HepG2 (cell line): ENCODE measurements around the gene MECR. TPM values are rescaled to one million over a fixed set of nuclear protein-coding genes. Genes with fewer than 3 reads are reported as not detected.

Experiments used
- AGO2 ChIP-seq: fragments of 200-400 bp; formaldehyde crosslinking; optimal IDR thresholded peaks from 2 replicates; pipeline ENCODE3; 2017; ENCODE audit warnings: mild to moderate bottlenecking, low read depth, low read length, moderate library complexity
- CEBPB ChIP-seq: IDR thresholded peaks from 2 replicates; pipeline ENCODE4 v1.6.1; 2011; ENCODE audit warnings: low read depth, low read length, improper control_type of control experiment, borderline replicate concordance
- ETS1 ChIP-seq: sonication (generic); formaldehyde crosslinking; IDR thresholded peaks from 2 replicates; pipeline ENCODE4 v1.4.0; 2020; ENCODE audit warnings: missing genetic modification reagents
- GABPA ChIP-seq, 2 experiments: IDR thresholded peaks; 2 replicates each; pipeline ENCODE4 v1.6.1; 2011 to 2016; ENCODE audit warnings: low read depth in 2 of 2, low read length in 1 of 2, missing biosample characterization in 1 of 2, missing genetic modification characterization in 1 of 2
- HMGXB4 ChIP-seq, 2 experiments: sonication (generic) in 1 of 2; formaldehyde crosslinking in 1 of 2; IDR thresholded peaks; 2 replicates each; pipeline versions ENCODE4 v1.4.0 to v1.6.1; 2018 to 2020; ENCODE audit warnings: missing genetic modification reagents in 2 of 2, borderline replicate concordance in 1 of 2, low read depth in 1 of 2, mild to moderate bottlenecking in 1 of 2, missing biosample characterization in 1 of 2
- IKZF4 ChIP-seq: sonication (generic); formaldehyde crosslinking; IDR thresholded peaks from 2 replicates; pipeline ENCODE4 v1.5.1; 2020; ENCODE audit warnings: borderline replicate concordance, mild to moderate bottlenecking, low read depth, missing genetic modification reagents; ENCODE audit errors: not compliant biosample characterization
- IKZF5 ChIP-seq: IDR thresholded peaks from 2 replicates; pipeline ENCODE4 v1.6.1; 2018; ENCODE audit warnings: missing genetic modification reagents, mild to moderate bottlenecking, missing compliant biosample characterization
- KLF16 ChIP-seq, 2 experiments: sonication (generic) in 1 of 2; formaldehyde crosslinking in 1 of 2; IDR thresholded peaks; 2 replicates each; pipeline versions ENCODE4 v1.6.1 to v1.8.0; 2016 to 2023; ENCODE audit warnings: missing genetic modification reagents in 2 of 2, missing compliant biosample characterization in 1 of 2
- NFE2L2 ChIP-seq: fragments of 150-350 bp; IDR thresholded peaks from 2 replicates; pipeline ENCODE4 v1.6.1; 2014; ENCODE audit warnings: low read length
- PCBP2 ChIP-seq: fragments of 200-400 bp; formaldehyde crosslinking; optimal IDR thresholded peaks from 2 replicates; pipeline ENCODE3; 2018; ENCODE audit warnings: low read length, low read depth; ENCODE audit not compliant: poor library complexity, severe bottlenecking
- ZBTB25 ChIP-seq: IDR thresholded peaks from 2 replicates; pipeline ENCODE4 v1.6.1; 2018; ENCODE audit warnings: missing genetic modification reagents
- ZNF646 ChIP-seq: sonication (generic); formaldehyde crosslinking; IDR thresholded peaks from 2 replicates; pipeline ENCODE4 v1.9.0; 2021; ENCODE audit warnings: mild to moderate bottlenecking, missing genetic modification reagents
- ZNF713 ChIP-seq: sonication (generic); formaldehyde crosslinking; IDR thresholded peaks from 2 replicates; pipeline ENCODE4 v1.4.0; 2020; ENCODE audit warnings: mild to moderate bottlenecking, missing genetic modification reagents
- polyA plus RNA-seq, 8 experiments: library from polyadenylated mRNA; depleted of rRNA in 3 of 8; stranded (reverse) in 7 of 8; unstranded in 1 of 8; fragments of >200 nt; fragmentation: Illumina TruSeq in 4 of 8; extraction: Trizol in 4 of 8; gene quantifications; 2 replicates each; pipeline versions ENCODE4 v1.2.1 to v1.2.3, GENCODE V29; 2011 to 2016; ENCODE audit warnings: low read depth in 4 of 8, missing spikeins in 1 of 8, mixed read lengths in 1 of 8; ENCODE audit not compliant: insufficient read depth in 1 of 8
- total RNA-seq, 5 experiments: library from RNA; depleted of rRNA; stranded (reverse); fragments of >200 nt; fragmentation: Illumina TruSeq; extraction: Trizol; gene quantifications; 2 replicates each; pipeline ENCODE4 v1.2.3, GENCODE V29; 2016; ENCODE audit warnings: low read depth in 1 of 5

The MECR gene
- total and polyA plus RNA-seq, 2 of the 13 experiments (the other 11 are each of a cell fraction or from before 2014, with no cell fraction given), result 18.8 to 24.9 TPM

- TF ChIP-seq ETS1 (CRISPR knock-in tag), result no peak
- no peak for TF ChIP-seq AGO2
- no peak for TF ChIP-seq ZNF646 (CRISPR knock-in tag)
- peak; percentile 91 for TF ChIP-seq CEBPB
- no peak for TF ChIP-seq GABPA (IDR thresholded peaks at IDR 0.05; ENCODE audit: low read depth, low read length)
- no peak for TF ChIP-seq GABPA (CRISPR knock-in tag; IDR thresholded peaks at IDR 0.05; ENCODE audit: low read depth)
- no peak for TF ChIP-seq ZNF713 (CRISPR knock-in tag)
- no peak for TF ChIP-seq HMGXB4 (CRISPR knock-in tag; IDR thresholded peaks at IDR 0.05; ENCODE audit: borderline replicate concordance in 1 of 2, low read depth in 1 of 2)
- TF ChIP-seq NFE2L2, result no peak
- no peak for TF ChIP-seq PCBP2
- TF ChIP-seq IKZF5, result peak; percentile 37; the same call in 1 of the 2 replicates
- no peak for TF ChIP-seq ZBTB25 (CRISPR knock-in tag)
- peak in 1 of 2 experiments; percentile 18; a peak in 1 of 4 replicates for TF ChIP-seq KLF16 (CRISPR knock-in tag; IDR thresholded peaks at IDR 0.05)
- no peak for TF ChIP-seq IKZF4 (CRISPR knock-in tag)
These were observed 84.8 kb downstream of the MECR start (continued) for GRCh38 chr1:29145739-29146437.
